Measurements from ENCODE around the gene GALNT13. TPM values are rescaled to one million over a fixed set of nuclear protein-coding genes. Genes with fewer than 3 reads are reported as not detected.

Gene GALNT13
- total RNA-seq, 1 experiment from 2014 or later = not detected

GRCh38 chr2:153967248-153967973, 95.7 kb downstream of the GALNT13 start:
- no peaks in the 10 kb centered on the region for H3K27me3 Mint-ChIP-seq (ENCODE audit: unreplicated experiment)
- H3K36me3 Mint-ChIP-seq (ENCODE audit: insufficient read depth, unreplicated experiment) = no peaks in the 10 kb centered on the region
- H3K4me3 Mint-ChIP-seq (ENCODE audit: low read depth, unreplicated experiment) = no peak overlapping the region
- BruUV-seq (replicated peaks) = no TSS peak
- no peak for TF ChIP-seq CTCF (IDR thresholded peaks at IDR 0.05; ENCODE audit: unreplicated experiment)
- CTCF ChIA-PET = no interaction called here
- DNase-seq = no peak
- no peaks in the 10 kb centered on the region for H3K9me3 Mint-ChIP-seq (ENCODE audit: low read depth, unreplicated experiment)
- peaks cover 18% of the 10 kb centered on the region for H3K4me1 Mint-ChIP-seq (ENCODE audit: low read depth, unreplicated experiment)
- intact Hi-C loops (cut with micrococcal nuclease; ENCODE audit: unreplicated experiment) = no loop called here
- no peak overlapping the region for H3K27ac Mint-ChIP-seq (ENCODE audit: unreplicated experiment)

GRCh38 chr2:153971250-153971649, 99.5 kb downstream of the GALNT13 start:
- no peak overlapping the region for H3K27ac Mint-ChIP-seq (ENCODE audit: unreplicated experiment)
- CTCF ChIA-PET = no interaction called here

GRCh38 chr2:153971855-153972254, 100.1 kb downstream of the GALNT13 start:
- no peaks in the 10 kb centered on the region for H3K27me3 Mint-ChIP-seq (ENCODE audit: unreplicated experiment)
- no peaks in the 10 kb centered on the region for H3K36me3 Mint-ChIP-seq (ENCODE audit: insufficient read depth, unreplicated experiment)
- DNase-seq = no peak
- no peak overlapping the region for H3K4me3 Mint-ChIP-seq (ENCODE audit: low read depth, unreplicated experiment)
- TF ChIP-seq CTCF (IDR thresholded peaks at IDR 0.05; ENCODE audit: unreplicated experiment) = no peak
- H3K4me1 Mint-ChIP-seq (ENCODE audit: low read depth, unreplicated experiment) = peaks cover 10% of the 10 kb centered on the region
- no peaks in the 10 kb centered on the region for H3K9me3 Mint-ChIP-seq (ENCODE audit: low read depth, unreplicated experiment)
- H3K27ac Mint-ChIP-seq (ENCODE audit: unreplicated experiment) = no peak overlapping the region
- CTCF ChIA-PET = no interaction called here
- no TSS peak for BruUV-seq (replicated peaks)
- intact Hi-C loops (cut with micrococcal nuclease; ENCODE audit: unreplicated experiment) = no loop called here

More at GRCh38 chr2:153971250-153971649, 99.5 kb downstream of the GALNT13 start:
- no peak for TF ChIP-seq CTCF (IDR thresholded peaks at IDR 0.05; ENCODE audit: unreplicated experiment)
- intact Hi-C loops (cut with micrococcal nuclease; ENCODE audit: unreplicated experiment) = no loop called here
- no TSS peak for BruUV-seq (replicated peaks)
- H3K4me3 Mint-ChIP-seq (ENCODE audit: low read depth, unreplicated experiment) = no peak overlapping the region
- H3K36me3 Mint-ChIP-seq (ENCODE audit: insufficient read depth, unreplicated experiment) = no peaks in the 10 kb centered on the region
- H3K9me3 Mint-ChIP-seq (ENCODE audit: low read depth, unreplicated experiment) = no peaks in the 10 kb centered on the region
- DNase-seq = no peak
- peaks cover 10% of the 10 kb centered on the region for H3K4me1 Mint-ChIP-seq (ENCODE audit: low read depth, unreplicated experiment)
- H3K27me3 Mint-ChIP-seq (ENCODE audit: unreplicated experiment) = no peaks in the 10 kb centered on the region

- DNase-seq = no peak
- Mint-ChIP-seq H3K9me3 (ENCODE audit: low read depth, unreplicated experiment) (peaks cover 3% of the 10 kb centered on the region), H3K27ac (ENCODE audit: unreplicated experiment) (no peak overlapping the region), H3K36me3 (ENCODE audit: insufficient read depth, unreplicated experiment) (no peaks in the 10 kb centered on the region), H3K4me3 (ENCODE audit: low read depth, unreplicated experiment) (no peak overlapping the region), H3K27me3 (ENCODE audit: unreplicated experiment) (no peaks in the 10 kb centered on the region), H3K4me1 (ENCODE audit: low read depth, unreplicated experiment) (peaks cover 10% of the 10 kb centered on the region)
- CTCF ChIA-PET = no interaction called here
- BruUV-seq (replicated peaks) = no TSS peak
- no peak for TF ChIP-seq CTCF (IDR thresholded peaks at IDR 0.05; ENCODE audit: unreplicated experiment)
- intact Hi-C loops (cut with micrococcal nuclease; ENCODE audit: unreplicated experiment) = no loop called here
Observed at GRCh38 chr2:153972412-153972811, 100.7 kb downstream of the GALNT13 start.
